ENCODE results near the gene ZFP37.

- no peak for TF ChIP-seq POLR2A (IDR thresholded peaks at IDR 0.05; ENCODE audit: low read depth, low read length)
- no peak for TF ChIP-seq POLR2AphosphoS5 (IDR thresholded peaks at IDR 0.05; ENCODE audit: low read depth, low read length)
Observed at GRCh38 chr9:113011911-113012381, 44.6 kb downstream of the ZFP37 start, which contains the start of gene ZNF883.

Measured in GM12892 (cell line).